ENCODE results near the gene AKNA. TPM values are rescaled to one million over a fixed set of nuclear protein-coding genes. Genes with fewer than 3 reads are reported as not detected.
A peak's percentile ranks its signal among the peaks of the same experiment; 100 is the strongest.

AKNA gene
- total RNA-seq, 5 donors from 2014 or later (not counting 1 experiment from before 2014, with no cell fraction given), result 382 to 462 (median 415) TPM

DNA sequence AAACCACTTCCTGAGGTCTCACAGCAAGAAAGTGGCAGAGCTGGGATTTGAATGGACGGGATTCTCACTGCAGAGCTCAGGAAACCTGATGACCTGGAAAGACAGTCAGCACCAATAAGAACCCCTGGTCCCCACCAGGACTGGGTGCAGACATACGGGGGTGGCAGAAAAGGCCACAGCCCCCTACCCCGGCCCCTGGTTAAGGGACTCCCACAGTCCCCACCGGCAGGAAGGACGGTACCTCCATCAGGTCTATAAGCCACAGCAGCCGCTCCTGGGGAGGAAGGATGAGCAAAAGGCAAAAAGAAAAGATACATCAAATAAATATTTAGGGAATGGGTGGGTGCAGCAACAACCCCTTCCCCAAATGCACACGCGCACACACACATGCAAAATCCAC lies 32.0 kb upstream of the AKNA start:
- Mint-ChIP-seq H3K27me3 (no peaks in the 10 kb centered on the region), H3K9me3 (no peaks in the 10 kb centered on the region), H3K27ac (no peak overlapping the region), H3K4me3 (no peak overlapping the region), H3K4me1 (peaks cover 10 to 18% (median 15%) of the 10 kb centered on the region in 3 donors), H3K36me3 (no peaks in the 10 kb centered on the region)
- H3K36me3 ChIP-seq (ENCODE audit: control insufficient read depth in 2 of 2, extremely low read depth in 1 of 2, insufficient read depth in 1 of 2, low read length in 1 of 2), result peaks cover 0 to 3% of the 10 kb centered on the region in 2 donors
- ChIA-PET CTCF (no interaction called here), POLR2A (no interaction called here)
- peaks cover 0 to 10% of the 10 kb centered on the region in 2 experiments for H3K4me1 ChIP-seq (ENCODE audit: control insufficient read depth in 1 of 2, extremely low read depth in 1 of 2, insufficient read depth in 2 of 2, low read length in 2 of 2)
- no peaks in the 10 kb centered on the region for H3K9me3 ChIP-seq
- peaks cover 0 to 8% of the 10 kb centered on the region in 2 experiments for H3K27me3 ChIP-seq (replicated peaks in 1 of 2; ENCODE audit: control insufficient read depth in 2 of 2, extremely low read depth in 1 of 2, insufficient read depth in 2 of 2, low read length in 1 of 2)
- H3K27ac ChIP-seq (ENCODE audit: low read length), result no peak overlapping the region
- WGBS (ENCODE audit: insufficient coverage), result 100% methylated on average over 1 of the region's 8 CpGs
- ATAC-seq (replicated peaks in 1 of 4) (no peak), DNase-seq (no peak)
- H3K4me3 ChIP-seq (ENCODE audit: control insufficient read depth in 1 of 2, extremely low read depth in 1 of 2, low read length in 1 of 2), result no peak overlapping the region

DNA sequence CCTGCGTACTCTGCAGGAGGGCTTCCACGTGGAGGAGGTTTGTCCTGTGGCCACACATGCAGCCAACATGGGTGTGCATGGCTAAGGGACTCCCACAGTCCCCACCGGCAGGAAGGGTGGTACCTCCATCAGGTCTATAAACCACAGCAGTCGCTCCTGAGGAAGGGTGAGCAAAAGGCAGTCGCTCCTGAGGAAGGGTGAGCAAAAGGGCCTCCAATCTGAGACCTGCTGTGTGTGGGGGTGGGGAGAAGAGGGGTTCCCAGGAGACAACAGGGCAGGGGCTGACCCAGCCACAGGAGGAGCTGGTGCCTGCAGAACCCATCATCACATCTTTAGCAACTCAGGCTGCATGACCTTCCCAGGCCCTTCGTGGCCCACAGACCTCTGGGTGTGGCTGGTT lies 30.3 kb upstream of the AKNA start:
- H3K9me3 ChIP-seq, result no peaks in the 10 kb centered on the region
- H3K4me3 ChIP-seq (ENCODE audit: control insufficient read depth in 1 of 2, extremely low read depth in 1 of 2, low read length in 1 of 2), result no peak overlapping the region
- ChIA-PET POLR2A (interaction anchor here in 1 of 2 donors (0.5 kb wide), 1 partner anchor 10 kb away, joined by 3 read pairs; no protein-coding TSS in a partner anchor), CTCF (interaction anchor here in 1 of 2 donors (1.2 kb wide), 1 partner anchor 7 kb away, joined by 3 read pairs; no protein-coding TSS in a partner anchor)
- H3K4me3 Mint-ChIP-seq, result peak overlapping the region in 1 of 3 donors; percentile 19
- peaks cover 0 to 3% of the 10 kb centered on the region in 2 donors for H3K36me3 ChIP-seq (ENCODE audit: control insufficient read depth in 2 of 2, extremely low read depth in 1 of 2, insufficient read depth in 1 of 2, low read length in 1 of 2)
- 81% methylated on average over 4 of the region's 6 CpGs for WGBS (ENCODE audit: insufficient coverage)
- H3K27me3 Mint-ChIP-seq, result no peaks in the 10 kb centered on the region
- peaks cover 10 to 18% (median 15%) of the 10 kb centered on the region in 3 donors for H3K4me1 Mint-ChIP-seq
- H3K36me3 Mint-ChIP-seq, result no peaks in the 10 kb centered on the region
- DNase-seq (no peak), ATAC-seq (replicated peaks in 1 of 4) (peak in 2 of 4 experiments; percentile 23 to 24)
- peaks cover 0 to 13% of the 10 kb centered on the region in 2 experiments for H3K4me1 ChIP-seq (ENCODE audit: control insufficient read depth in 1 of 2, extremely low read depth in 1 of 2, insufficient read depth in 2 of 2, low read length in 2 of 2)
- no peaks in the 10 kb centered on the region for H3K9me3 Mint-ChIP-seq
- H3K27ac ChIP-seq (ENCODE audit: low read length), result no peak overlapping the region
- H3K27me3 ChIP-seq (replicated peaks in 1 of 2; ENCODE audit: control insufficient read depth in 2 of 2, extremely low read depth in 1 of 2, insufficient read depth in 2 of 2, low read length in 1 of 2), result peaks cover 0 to 2% of the 10 kb centered on the region in 2 experiments
- no peak overlapping the region for H3K27ac Mint-ChIP-seq

DNA sequence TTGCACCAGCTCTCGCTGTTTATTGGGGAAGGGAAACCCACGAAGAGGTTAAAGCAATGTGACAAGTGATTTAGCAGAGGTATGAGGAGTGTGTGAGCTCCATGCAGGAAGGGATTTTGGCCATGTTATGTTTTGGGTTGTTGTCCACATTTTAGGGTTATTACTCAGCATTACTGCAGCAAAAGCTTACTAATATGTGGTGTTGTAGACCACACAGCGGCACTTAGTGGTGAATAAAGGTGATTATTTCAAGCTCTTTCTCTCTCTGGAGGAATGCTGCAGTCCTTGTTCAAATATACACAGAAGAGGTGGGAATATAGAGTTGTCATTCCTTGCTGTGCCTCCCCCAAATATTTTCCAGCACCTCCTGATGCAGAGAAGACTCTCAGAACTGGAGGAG lies 29.7 kb upstream of the AKNA start:
- H3K4me1 Mint-ChIP-seq, result peaks cover 10 to 18% (median 15%) of the 10 kb centered on the region in 3 donors
- WGBS (ENCODE audit: insufficient coverage), result 79% methylated on average over 2 of the region's 3 CpGs
- H3K36me3 Mint-ChIP-seq, result no peaks in the 10 kb centered on the region
- H3K27me3 ChIP-seq (replicated peaks in 1 of 2; ENCODE audit: control insufficient read depth in 2 of 2, extremely low read depth in 1 of 2, insufficient read depth in 2 of 2, low read length in 1 of 2), result no peaks in the 10 kb centered on the region
- H3K9me3 Mint-ChIP-seq, result no peaks in the 10 kb centered on the region
- DNase-seq, result no peak
- H3K27me3 Mint-ChIP-seq, result no peaks in the 10 kb centered on the region
- CTCF ChIA-PET, result interaction anchor here (0.5 to 0.7 kb wide), 2 partner anchors 9 to 207 kb away, joined by 3 read pairs; no protein-coding TSS in a partner anchor
- H3K4me3 Mint-ChIP-seq, result no peak overlapping the region
- H3K27ac ChIP-seq (ENCODE audit: low read length), result no peak overlapping the region
- peaks cover 0 to 13% of the 10 kb centered on the region in 2 experiments for H3K4me1 ChIP-seq (ENCODE audit: control insufficient read depth in 1 of 2, extremely low read depth in 1 of 2, insufficient read depth in 2 of 2, low read length in 2 of 2)
- H3K4me3 ChIP-seq (ENCODE audit: control insufficient read depth in 1 of 2, extremely low read depth in 1 of 2, low read length in 1 of 2), result no peak overlapping the region
- POLR2A ChIA-PET, result no interaction called here
- peaks cover 0 to 3% of the 10 kb centered on the region in 2 donors for H3K36me3 ChIP-seq (ENCODE audit: control insufficient read depth in 2 of 2, extremely low read depth in 1 of 2, insufficient read depth in 1 of 2, low read length in 1 of 2)
- no peak for ATAC-seq (replicated peaks in 1 of 4)
- H3K9me3 ChIP-seq, result no peaks in the 10 kb centered on the region
- H3K27ac Mint-ChIP-seq, result no peak overlapping the region

DNA sequence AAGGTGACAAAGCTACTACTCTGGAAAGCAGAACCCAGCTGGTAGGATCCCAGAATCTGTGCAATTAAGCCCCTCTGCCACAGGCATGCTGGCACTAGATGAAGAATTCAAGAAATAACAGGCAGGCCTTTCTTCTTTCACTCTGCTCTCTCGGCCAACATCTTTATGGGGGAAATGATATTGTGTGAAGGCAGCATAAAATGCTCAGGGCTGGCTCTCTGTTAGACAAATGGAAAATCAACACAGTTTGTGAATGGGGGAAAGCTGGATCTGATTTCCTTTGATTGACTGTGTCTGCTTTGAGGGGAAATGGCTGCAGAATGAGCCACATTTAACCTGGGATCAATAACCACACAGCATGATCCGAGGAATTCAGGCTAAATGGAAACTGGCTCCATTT lies 29.1 kb upstream of the AKNA start:
- H3K9me3 ChIP-seq, result no peaks in the 10 kb centered on the region
- H3K27me3 ChIP-seq (replicated peaks in 1 of 2; ENCODE audit: control insufficient read depth in 2 of 2, extremely low read depth in 1 of 2, insufficient read depth in 2 of 2, low read length in 1 of 2), result no peaks in the 10 kb centered on the region
- peaks cover 0 to 3% of the 10 kb centered on the region in 2 donors for H3K36me3 ChIP-seq (ENCODE audit: control insufficient read depth in 2 of 2, extremely low read depth in 1 of 2, insufficient read depth in 1 of 2, low read length in 1 of 2)
- peaks cover 0 to 13% of the 10 kb centered on the region in 2 experiments for H3K4me1 ChIP-seq (ENCODE audit: control insufficient read depth in 1 of 2, extremely low read depth in 1 of 2, insufficient read depth in 2 of 2, low read length in 2 of 2)
- no peak for DNase-seq
- CTCF ChIA-PET, result interaction anchor here (0.5 to 0.7 kb wide), 2 partner anchors 9 to 208 kb away, joined by 3 read pairs; no protein-coding TSS in a partner anchor
- no peak for ATAC-seq (replicated peaks in 1 of 4)
- POLR2A ChIA-PET, result no interaction called here
- no peaks in the 10 kb centered on the region for H3K9me3 Mint-ChIP-seq
- H3K36me3 Mint-ChIP-seq, result no peaks in the 10 kb centered on the region
- H3K27ac ChIP-seq (ENCODE audit: low read length), result no peak overlapping the region
- no peaks in the 10 kb centered on the region for H3K27me3 Mint-ChIP-seq
- WGBS (ENCODE audit: insufficient coverage), result 100% methylated on average over 1 of the region's 2 CpGs
- no peak overlapping the region for H3K4me3 Mint-ChIP-seq
- peaks cover 10 to 18% (median 15%) of the 10 kb centered on the region in 3 donors for H3K4me1 Mint-ChIP-seq
- no peak overlapping the region for H3K4me3 ChIP-seq (ENCODE audit: control insufficient read depth in 1 of 2, extremely low read depth in 1 of 2, low read length in 1 of 2)
- no peak overlapping the region for H3K27ac Mint-ChIP-seq

DNA sequence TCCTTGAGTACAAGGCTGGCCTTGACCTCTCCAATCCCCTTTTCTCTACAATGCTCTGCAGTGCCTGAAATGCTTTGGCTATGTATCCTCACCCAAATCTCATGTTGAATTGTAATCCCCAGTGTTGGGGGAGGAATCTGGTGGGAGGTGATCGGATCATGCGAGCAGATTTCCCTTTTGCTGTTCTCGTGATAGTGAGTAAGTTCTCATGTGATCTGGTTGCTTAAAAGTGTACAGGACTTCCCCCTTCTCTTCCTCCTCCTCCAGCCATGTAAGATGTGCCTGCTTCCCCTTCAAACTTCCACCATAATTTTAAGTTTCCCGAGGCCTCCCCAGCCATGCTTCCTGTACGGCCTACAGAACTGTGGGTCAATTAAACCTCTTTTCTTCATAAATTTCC lies 28.5 kb upstream of the AKNA start:
- Histone ChIP-seq H3K9me3 (no peaks in the 10 kb centered on the region), H3K27ac (ENCODE audit: low read length) (no peak overlapping the region), H3K27me3 (replicated peaks in 1 of 2; ENCODE audit: control insufficient read depth in 2 of 2, extremely low read depth in 1 of 2, insufficient read depth in 2 of 2, low read length in 1 of 2) (no peaks in the 10 kb centered on the region), H3K4me3 (ENCODE audit: control insufficient read depth in 1 of 2, extremely low read depth in 1 of 2, low read length in 1 of 2) (no peak overlapping the region), H3K4me1 (ENCODE audit: control insufficient read depth in 1 of 2, extremely low read depth in 1 of 2, insufficient read depth in 2 of 2, low read length in 2 of 2) (peaks cover 0 to 13% of the 10 kb centered on the region in 2 experiments), H3K36me3 (ENCODE audit: control insufficient read depth in 2 of 2, extremely low read depth in 1 of 2, insufficient read depth in 1 of 2, low read length in 1 of 2) (peaks cover 0 to 2% of the 10 kb centered on the region in 2 donors)
- no peak overlapping the region for H3K27ac Mint-ChIP-seq
- H3K36me3 Mint-ChIP-seq, result no peaks in the 10 kb centered on the region
- no peak overlapping the region for H3K4me3 Mint-ChIP-seq
- peaks cover 10 to 18% (median 15%) of the 10 kb centered on the region in 3 donors for H3K4me1 Mint-ChIP-seq
- no peaks in the 10 kb centered on the region for H3K27me3 Mint-ChIP-seq
- ATAC-seq (replicated peaks in 1 of 4), result no peak
- no peaks in the 10 kb centered on the region for H3K9me3 Mint-ChIP-seq
- WGBS (ENCODE audit: insufficient coverage), result 80% methylated on average over 1 of the region's 5 CpGs
- no peak for DNase-seq
- CTCF ChIA-PET, result interaction anchor here in 1 of 2 donors (2.5 kb wide), 1 partner anchor 11 kb away, joined by 11 read pairs; no protein-coding TSS in a partner anchor
- POLR2A ChIA-PET, result interaction anchor here in 1 of 2 donors (0.6 kb wide), 1 partner anchor 22 kb away, joined by 3 read pairs; no protein-coding TSS in a partner anchor

DNA sequence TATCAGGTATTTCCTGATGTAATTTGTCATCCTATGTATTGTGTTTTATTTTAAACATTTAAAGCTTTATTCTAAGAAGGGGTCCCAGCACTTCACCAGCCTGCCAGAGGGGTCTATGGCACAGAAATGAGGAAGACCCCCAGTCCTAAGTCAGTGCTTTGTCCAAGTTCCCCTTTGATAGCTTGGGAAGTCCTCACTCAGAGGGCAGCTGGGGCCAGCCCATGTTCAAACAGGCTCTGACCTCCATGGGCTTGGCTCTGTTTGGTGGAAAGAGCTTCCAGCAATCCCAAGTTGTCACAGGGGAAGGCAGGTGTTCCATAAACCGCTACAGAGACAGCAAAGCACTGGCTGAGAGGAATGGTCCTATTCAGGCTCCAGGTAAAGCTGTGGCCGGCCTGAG lies 26.6 kb upstream of the AKNA start:
- H3K36me3 Mint-ChIP-seq, result no peaks in the 10 kb centered on the region
- Histone ChIP-seq H3K36me3 (ENCODE audit: control insufficient read depth in 2 of 2, extremely low read depth in 1 of 2, insufficient read depth in 1 of 2, low read length in 1 of 2) (no peaks in the 10 kb centered on the region), H3K27ac (ENCODE audit: low read length) (no peak overlapping the region), H3K4me3 (ENCODE audit: control insufficient read depth in 1 of 2, extremely low read depth in 1 of 2, low read length in 1 of 2) (no peak overlapping the region), H3K27me3 (replicated peaks in 1 of 2; ENCODE audit: control insufficient read depth in 2 of 2, extremely low read depth in 1 of 2, insufficient read depth in 2 of 2, low read length in 1 of 2) (no peaks in the 10 kb centered on the region), H3K9me3 (no peaks in the 10 kb centered on the region), H3K4me1 (ENCODE audit: control insufficient read depth in 1 of 2, extremely low read depth in 1 of 2, insufficient read depth in 2 of 2, low read length in 2 of 2) (peaks cover 0 to 13% of the 10 kb centered on the region in 2 experiments)
- ATAC-seq (replicated peaks in 1 of 4), result no peak
- no peaks in the 10 kb centered on the region for H3K9me3 Mint-ChIP-seq
- 76% methylated on average over 2 of the region's 2 CpGs for WGBS (ENCODE audit: insufficient coverage)
- no peak overlapping the region for H3K4me3 Mint-ChIP-seq
- POLR2A ChIA-PET, result interaction anchor here (0.6 kb wide), 2 partner anchors 69 to 222 kb away, joined by 3 to 12 read pairs; no protein-coding TSS in a partner anchor
- H3K4me1 Mint-ChIP-seq, result peaks cover 10 to 18% (median 15%) of the 10 kb centered on the region in 3 donors
- DNase-seq, result no peak
- no peaks in the 10 kb centered on the region for H3K27me3 Mint-ChIP-seq
- CTCF ChIA-PET, result interaction anchor here (1.8 to 2.5 kb wide), 2 partner anchors 9 to 239 kb away, joined by 5 to 11 read pairs; no protein-coding TSS in a partner anchor
- no peak overlapping the region for H3K27ac Mint-ChIP-seq

Data from T-cell (primary cell).